ENCODE measurements around the gene POFUT2.

- TF ChIP-seq CTCF (IDR thresholded peaks at IDR 0.05 in 4 of 5, conservative IDR thresholded peaks at IDR 0.05 in 1 of 5), result no peak
- TF ChIP-seq POLR2A (IDR thresholded peaks at IDR 0.05), result no peak
These were observed 29.9 kb downstream of the POFUT2 start for GRCh38 chr21:45257673-45258341.

Data from gastrocnemius medialis (tissue), 4 donors.